Endothelial cell of hepatic sinusoid (primary cell): ENCODE results near the gene BCLAF1.
"Not testable (repeated sequence)": the region's sequence is repeated elsewhere in the genome, so short reads cannot be mapped to it uniquely, and the experiment has no call there.

Source experiments
- in situ Hi-C: cut with HindIII; loops from 2 replicates; pipeline ENCODE4 v1.10.0; 2017; ENCODE audit warnings: low sequenced_read_pairs

Gene BCLAF1

DNA sequence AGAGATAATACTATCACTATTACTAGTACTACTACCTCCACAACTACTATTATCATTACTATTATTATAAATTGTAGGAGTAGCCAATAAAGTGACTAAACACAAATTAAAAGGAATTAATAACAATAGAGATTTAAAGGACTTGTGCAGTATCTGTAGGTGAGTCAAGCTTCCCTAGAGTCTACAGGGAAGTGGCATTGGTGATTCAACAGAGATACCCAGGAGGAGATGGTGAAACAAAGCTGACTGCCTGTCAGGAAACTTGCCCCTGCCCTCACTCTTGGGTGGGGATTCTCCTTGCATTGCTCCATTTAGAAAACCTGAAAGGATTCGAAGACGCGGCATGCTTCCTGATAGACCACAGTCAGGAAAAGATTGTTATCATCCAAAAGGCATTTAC, 23.3 kb upstream of the BCLAF1 start:
- in situ Hi-C loops: no loop called here

DNA sequence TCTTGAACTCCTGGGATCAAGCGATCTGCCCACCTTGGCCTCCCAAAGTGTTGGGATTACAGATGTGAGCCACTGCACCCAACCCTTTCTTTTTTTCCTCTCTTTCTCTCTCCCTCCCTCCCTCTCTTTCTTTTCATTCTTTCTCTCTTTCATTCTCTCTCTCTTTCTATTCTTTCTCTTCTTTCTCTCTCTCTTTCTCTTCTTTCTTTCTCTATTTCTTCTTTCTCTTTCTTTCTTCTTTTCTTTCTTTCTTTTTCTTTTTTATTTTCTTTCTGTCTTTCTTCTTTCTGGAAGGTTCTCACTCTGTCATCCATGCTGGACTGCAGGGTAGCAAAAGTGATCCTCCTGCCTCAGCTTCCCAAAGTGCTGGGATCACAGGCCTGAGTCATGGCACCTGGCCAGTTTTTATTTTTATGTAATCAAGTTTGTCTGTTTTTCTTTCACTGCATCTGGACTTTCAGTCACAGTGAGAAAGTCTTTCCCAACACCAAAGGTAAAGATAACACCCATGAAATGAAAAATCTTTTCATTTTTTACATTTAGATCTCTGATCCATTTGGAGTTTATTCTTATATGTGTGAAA, 20.2 kb upstream of the BCLAF1 start:
- in situ Hi-C loops: no loop called here

DNA sequence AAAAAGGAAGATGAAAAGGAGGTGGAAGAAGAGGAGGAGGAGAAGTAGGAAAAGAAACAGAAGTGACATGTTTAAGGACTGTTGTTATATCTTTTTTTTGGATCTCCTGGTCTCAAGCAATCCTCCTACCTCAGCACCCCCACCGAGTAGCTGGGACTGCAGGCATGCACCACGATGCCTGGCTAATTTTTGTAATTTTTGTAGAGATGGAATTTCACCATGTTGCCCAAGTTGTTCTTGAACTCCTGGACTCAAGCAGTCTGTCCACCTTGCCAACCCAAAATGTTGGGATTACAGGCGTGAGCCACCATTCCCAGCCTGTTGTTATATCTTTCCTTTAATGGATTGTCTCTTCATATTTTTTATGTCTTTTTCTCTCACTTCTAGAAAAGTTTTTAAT, 19.5 kb upstream of the BCLAF1 start:
- in situ Hi-C loops: no loop called here

DNA sequence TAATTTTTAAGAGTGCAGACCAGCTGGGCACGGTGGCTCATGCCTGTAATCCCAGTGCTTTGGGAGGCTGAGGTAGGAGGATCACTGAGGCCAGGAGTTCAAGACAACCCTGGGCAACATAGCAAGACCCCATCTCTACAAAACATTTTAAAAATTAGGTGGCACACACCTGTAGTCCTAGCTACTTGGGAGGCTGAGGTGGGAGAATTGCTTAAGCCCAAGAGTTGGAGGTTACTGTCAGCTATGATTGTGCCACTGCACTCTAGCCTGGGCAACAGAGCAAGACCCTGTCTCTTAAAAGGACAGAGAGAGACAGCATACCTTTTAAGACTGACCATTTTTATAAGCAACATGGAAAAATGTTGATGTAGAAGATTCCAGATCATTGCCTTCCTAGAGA, 18.8 kb upstream of the BCLAF1 start:
- in situ Hi-C loops: not testable (repeated sequence)

DNA sequence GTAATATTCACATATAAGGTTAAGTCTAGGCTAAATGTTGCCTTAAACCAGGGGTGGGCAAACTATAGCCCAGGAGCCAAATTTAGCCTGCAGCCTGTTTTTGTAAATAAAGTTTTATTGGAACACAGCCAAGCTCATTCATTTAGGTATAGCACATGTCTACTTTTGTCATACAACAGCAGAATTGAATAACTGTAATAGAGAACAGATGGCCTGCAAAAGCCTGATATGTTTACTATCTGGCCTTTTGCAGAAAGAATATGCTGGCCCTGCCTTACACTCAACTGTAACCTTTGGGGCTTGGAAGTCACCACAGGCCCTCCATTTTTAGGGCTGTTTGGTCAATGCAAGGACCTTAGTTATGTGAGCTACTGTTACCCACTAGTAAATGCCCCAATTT, 17.7 kb upstream of the BCLAF1 start:
- in situ Hi-C loops: no loop called here

DNA sequence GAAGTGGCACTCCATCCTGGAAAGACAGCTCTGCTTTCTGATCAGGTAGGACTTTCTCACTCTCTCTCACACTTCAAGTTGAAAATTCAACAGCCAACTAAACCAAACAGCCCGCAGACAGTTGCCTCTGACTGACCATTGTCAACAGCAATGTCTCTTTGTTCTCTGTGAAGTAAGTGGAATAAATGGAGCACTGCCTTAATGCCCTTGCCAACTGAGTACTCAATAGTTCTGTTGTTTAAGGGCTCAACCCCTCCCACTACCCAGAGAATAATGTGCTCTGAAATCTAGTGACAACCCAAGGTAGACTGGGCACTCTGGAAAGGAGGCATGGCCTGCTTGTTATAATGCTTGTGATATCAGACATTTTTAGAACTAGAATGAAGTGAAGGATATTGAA, 16.8 kb upstream of the BCLAF1 start:
- in situ Hi-C loops: no loop called here

DNA sequence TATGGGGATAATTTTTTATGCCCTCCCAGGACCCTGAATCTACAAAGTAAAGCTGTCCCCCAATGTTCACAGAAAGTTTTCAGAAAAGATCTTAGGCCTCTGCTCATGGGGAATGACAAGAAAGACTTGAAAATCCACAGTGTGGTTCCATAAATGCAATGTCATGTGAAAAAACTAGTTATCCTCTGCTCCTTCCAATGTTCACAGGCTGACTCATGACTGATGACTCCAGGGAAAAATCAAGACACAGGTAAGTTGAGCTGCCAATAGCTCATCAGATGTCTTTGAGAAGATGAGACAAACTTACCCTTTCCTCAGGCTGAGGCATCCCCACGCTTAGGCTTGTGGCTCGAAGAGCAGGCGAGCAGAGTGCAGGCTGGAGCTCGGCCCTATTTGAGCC, 14.8 kb upstream of the BCLAF1 start:
- in situ Hi-C loops: no loop called here

DNA sequence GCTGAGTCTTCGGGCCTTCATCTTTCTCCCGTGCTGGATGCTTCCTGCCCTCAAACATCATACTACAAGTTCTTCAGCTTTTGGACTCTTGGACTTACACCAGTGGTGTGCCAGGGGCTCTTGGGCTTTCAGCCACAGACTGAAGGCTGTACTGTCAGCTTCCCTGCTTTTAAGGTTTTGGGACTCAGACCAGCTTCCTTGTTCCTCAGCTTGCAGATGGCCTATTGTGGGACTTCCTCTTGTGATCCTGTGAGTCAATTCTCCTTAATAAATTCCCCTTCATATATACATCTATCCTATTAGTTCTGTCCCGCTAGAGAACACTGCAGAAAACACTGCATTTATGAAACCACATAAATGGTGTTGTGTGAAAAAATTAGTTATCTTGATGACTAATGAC, 13.9 kb upstream of the BCLAF1 start:
- in situ Hi-C loops: no loop called here

DNA sequence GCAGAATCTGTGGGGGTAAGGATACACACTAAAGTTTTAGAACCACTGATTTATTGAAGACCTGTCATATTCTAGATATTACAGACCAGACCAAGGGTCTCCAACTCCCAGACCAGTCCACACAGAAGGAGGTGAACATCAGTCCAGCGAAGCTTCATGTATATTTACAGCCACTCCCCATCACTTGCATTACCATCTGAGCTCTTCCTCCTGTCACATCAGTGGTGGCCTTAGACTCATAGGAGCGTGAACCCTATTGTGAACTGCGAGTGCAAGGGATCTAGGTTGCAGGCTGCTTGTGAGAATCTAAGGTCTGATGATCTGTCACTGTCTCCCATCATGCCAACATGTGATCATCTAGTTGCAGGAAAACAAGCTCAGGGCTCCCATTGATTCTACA, 5.0 kb upstream of the BCLAF1 start:
- in situ Hi-C loops: no loop called here

DNA sequence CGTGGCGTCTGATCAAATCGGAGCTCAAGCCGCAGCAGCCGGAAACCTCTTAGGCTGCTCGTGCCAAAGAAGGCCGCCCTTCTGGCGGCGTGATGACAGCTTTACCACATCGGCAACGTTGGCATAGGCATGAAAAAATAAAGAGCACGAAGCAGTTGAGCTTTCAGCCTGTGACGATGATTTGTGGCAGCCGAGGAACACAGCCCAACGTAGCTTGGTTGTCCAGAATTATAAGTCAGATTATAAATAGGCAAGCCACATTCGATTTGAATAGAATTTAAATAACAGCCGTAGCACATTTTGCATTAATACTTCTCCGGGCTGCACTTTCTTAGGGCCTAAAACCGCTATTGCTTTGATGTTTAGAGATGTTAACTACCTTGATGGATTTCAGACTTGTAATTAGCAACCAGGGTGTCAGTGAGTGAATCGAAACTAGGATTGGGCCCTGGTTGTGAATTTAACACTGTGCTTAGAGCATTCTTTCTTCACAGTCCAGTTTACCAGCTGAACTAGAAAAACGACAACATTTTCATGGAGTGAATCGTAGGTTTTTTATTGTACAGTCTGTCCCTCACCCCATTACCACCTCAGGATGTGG, 864 bp upstream of the BCLAF1 start:
- in situ Hi-C loops: no loop called here

DNA sequence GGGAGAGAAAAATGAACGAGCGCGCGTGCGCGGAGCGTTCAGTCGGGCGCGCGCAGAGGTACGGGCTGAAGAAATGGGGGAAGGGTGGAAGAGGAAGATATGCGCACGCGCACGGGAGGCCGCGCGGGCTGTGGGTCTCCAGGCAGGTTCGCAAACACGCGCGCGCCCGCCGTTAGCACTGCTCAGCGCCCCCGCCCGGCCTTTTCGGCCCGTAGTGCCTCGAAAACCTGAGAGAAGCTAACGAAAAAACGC, 393 bp downstream of the BCLAF1 start:
- in situ Hi-C loops: no loop called here

DNA sequence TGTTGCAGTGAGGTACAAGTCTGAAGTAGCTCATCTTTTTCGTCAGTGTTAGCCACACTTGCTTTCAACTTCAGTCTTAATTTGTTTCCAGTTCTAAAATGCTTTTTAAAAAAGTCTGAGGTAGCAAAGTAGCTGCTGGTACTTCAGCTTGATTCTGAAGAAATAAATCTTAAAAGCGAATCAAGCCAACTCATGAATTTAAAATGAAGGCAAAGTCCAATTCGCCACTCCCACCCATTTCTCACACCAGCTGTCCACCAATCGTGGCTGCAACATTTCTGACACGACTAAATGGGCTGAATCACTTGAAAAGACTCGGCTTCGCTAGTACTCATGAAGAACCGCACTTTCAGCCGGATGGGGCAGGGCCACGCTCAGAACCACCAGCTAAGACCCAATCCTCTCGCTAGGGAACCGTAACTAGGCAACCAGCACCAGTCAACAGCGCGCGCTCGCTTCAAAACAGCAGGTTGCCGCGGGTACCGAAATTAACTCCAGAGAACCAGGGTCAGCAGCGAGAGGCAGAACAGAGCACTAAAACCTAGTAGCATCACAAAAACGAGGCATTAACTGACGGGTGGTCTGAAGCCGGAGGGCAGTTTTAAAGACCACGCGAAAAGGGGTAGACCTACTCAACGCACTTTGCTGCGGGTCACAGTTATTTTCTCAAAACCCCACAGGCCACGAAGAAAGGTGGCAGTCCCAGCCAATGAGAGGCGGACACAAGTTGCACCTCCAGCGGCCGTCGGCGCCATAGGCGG, 900 bp downstream of the BCLAF1 start:
- in situ Hi-C loops: no loop called here

DNA sequence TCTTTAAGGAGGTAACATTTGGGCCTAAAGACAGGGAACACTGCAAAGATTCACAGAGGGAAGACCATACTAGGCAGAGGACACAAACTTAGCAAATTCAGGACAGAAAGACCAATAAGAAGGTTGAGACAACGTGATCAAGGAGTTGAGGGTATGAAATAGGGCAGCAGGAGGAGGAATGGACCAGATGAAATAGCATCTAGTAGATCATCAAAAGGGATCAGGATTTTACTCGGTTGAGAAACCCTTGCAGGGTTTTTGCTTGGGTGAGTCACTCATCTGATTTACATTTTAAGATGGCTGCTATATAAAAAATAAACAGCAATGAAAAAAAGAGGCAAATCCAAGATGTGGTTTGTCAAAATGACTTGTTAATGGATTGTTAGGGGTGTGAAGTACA, 4.7 kb downstream of the BCLAF1 start:
- in situ Hi-C loops: no loop called here

DNA sequence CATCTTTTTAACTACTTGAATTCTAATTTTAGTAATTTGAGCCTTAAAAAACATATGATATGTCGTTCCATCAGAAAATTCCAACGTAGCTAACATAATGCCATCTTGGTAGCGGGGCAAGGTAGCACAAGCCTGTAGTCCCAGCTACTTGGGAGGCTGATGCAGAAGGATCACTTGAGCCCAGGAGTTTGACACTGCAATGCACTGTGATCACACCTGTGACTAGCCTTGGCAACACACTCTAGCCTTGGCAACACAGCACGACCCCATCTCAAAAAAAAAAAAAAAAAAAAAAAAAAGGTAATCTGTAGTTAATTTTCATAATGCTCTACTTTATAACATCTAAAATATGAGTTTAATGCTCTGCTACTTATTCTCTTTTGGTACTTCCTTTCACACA, 6.7 kb downstream of the BCLAF1 start:
- in situ Hi-C loops: no loop called here

DNA sequence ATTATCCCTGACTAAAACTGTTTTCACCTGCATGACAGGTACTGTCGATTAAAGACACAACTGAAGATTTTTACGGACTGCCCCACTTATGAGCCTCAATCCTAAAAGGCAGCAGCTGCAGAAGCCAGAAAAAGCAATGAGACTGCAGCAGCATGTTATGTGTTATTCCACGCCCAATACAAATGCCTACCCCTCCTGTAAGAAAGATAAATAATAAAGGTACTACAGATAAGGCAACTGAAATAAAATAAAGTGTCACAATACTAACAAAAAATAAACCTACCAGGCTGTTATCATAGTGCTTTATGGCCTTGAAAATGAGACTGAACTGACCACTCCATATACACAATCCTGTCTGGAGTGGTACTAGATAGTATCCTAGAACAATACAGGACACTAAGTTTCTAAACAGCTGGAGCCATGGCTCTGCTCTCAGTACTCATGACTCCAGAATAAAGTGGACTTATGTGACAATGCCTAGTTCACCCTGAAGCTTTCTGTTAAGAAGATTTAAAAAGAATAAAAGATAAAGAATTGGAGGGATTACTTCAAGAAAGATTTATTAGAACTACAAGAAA, 9.5 kb downstream of the BCLAF1 start:
- in situ Hi-C loops: no loop called here

DNA sequence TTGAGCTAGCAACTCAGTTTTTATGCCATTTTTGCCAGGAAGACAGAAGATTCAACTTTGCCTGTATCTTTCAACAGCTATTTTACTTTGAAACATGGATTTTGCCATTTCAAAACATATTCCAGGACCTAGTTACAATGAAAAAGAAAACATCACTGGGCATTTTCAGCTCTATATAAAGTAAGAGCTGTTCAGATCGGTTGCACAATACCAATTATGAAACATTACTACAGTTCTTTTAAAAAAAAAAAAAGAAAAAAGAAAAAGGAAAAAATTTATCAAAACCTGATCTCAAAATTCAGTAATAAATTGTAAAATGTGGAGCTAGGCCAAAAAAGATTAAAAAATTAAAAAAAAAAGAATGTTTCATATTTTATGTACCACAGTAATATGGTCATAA, 15.6 kb downstream of the BCLAF1 start:
- in situ Hi-C loops: no loop called here

DNA sequence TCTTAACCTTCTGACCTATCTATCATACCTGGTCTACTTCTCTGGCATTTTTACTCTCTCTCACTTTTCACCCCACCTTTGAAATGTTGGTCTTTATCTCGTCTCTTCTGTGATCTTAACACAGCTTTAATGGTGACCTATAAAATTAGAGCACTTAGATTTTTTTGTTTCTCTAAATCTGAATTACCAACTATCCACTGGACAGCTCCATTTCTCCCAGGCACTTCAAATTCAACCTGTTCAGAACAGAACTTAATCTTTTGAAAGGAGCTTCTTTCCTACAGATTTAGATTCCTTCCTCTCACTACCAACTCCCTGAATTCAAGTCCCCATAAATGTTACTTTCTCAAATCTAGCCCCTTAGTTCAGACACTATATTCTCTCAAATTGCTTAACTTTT, 24.5 kb downstream of the BCLAF1 start:
- in situ Hi-C loops: no loop called here

DNA sequence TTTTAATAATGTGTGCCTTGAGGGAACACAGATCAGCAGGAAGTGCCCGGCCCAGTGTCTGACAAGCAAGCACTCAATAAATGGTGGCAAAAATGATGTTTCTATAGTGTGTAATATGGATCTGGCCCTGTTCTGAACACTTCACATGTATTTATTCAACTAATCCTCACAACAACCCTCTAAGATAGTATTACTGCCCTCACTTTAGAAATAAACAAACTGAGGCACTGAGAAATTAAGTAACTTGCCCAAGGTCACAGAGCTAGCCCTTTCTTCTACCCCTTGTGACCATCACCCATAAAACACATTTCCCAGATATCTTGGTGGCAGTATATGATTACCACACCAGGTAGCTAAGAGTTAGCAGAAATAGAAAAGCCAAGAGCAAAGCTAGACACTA, 26.7 kb downstream of the BCLAF1 start:
- in situ Hi-C loops: no loop called here

DNA sequence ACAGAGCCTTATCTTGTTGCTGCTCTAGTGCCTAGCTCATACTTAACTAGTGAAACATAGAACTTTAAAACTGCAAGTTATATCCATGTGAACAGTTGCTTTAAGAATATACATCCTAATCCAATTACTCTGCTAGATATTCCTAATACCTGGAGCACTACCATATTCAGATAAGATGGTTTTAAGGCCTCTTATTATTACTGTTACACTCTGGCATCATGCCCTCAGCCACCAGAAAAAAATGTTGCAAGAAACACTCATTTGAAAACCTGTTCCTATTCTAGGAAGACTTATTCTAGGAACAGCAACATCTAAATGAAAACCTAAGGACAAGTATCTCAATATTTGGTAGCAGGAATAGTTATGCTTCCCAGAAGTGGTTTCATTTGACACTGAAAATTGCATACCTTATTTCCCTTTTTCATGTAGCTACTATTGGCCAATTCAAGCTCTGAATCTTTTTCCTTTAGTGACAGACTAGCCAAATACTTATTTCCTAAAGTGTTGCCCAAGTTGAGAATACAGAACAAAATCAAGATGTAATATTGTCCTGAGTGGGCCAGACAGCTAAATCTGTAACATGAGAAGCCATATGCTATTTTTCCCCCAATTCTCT, 34.7 kb downstream of the BCLAF1 start:
- in situ Hi-C loops: no loop called here

DNA sequence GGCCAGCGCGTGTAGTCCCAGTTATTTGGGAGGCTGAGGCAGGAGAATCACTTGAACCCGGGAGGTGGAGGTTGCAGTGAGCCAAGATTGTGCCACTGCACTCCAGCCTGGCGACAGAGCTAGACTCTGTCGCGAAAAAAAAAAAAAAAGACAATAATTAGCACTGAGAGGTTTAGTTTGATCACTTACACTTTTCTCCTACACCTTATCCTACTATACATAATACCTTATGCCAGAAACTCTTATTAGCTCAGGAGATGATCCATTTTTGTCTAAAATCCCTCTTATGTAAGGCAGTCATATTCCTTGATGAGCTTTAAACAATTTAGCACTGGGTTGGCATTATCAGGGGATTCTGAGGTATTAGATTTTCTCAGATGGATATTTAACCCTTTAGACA, 35.9 kb downstream of the BCLAF1 start:
- in situ Hi-C loops: no loop called here

DNA sequence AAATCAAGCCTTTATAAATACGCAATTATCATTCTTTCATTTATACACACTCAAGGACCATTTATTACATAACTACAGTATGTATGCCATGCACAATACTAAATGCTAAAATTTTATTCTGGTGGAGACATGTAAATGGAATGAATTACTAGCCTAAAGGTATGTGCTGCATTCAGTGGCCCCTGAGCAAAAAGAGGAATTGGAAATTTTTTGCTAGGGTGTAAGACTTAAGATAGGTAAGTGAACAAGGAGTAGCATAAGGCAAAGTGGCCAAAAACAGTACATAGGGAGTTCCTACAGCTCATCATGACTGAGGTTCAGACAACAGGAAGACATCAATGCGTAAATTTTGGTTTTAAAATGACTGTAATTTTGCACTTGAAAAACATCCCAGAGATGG, 37.2 kb downstream of the BCLAF1 start:
- in situ Hi-C loops: no loop called here

DNA sequence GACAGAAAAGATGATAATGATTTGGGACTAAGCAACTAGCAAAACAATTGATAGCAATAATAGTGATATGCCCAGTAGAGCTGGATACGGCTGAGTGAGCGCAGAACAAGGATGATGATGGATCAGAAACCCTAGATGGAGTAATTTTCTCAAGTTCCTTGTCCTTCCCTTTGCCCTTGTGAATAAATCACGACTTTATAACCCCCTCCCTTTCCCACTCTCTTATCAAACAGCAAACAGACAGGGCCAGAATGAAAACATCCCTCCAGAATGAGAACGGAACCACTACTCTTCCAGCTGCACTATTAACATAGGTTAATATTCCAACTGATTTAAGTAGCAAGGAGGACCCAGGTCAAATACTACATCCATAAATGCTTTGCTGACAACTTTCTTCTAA, 38.3 kb downstream of the BCLAF1 start:
- in situ Hi-C loops: no loop called here
